CD14-positive monocyte (primary cell): ENCODE measurements around the gene ATP1B1. TPM values are rescaled to one million over a fixed set of nuclear protein-coding genes. Genes with fewer than 3 reads are reported as not detected.

ENCODE experiments used
- DNase-seq, 3 donors: peaks; one replicate each; pipeline ENCODE4 v3.0.0-alpha.2; 2011 to 2022
- H2AFZ ChIP-seq: 2 replicates; pipeline ENCODE4 v1.6.0; 2012; ENCODE audit warnings: mild to moderate bottlenecking, low read depth, low read length, inconsistent platforms; ENCODE audit not compliant: insufficient read depth, poor library complexity, severe bottlenecking
- H3K27ac ChIP-seq, 2 donors: 1 replicate in 1 of 2; 2 replicates in 1 of 2; pipeline ENCODE4 v1.5.1; 2012 to 2013; ENCODE audit warnings: low read length in 2 of 2, control low read depth in 1 of 2, inconsistent platforms in 1 of 2, low read depth in 1 of 2, mild to moderate bottlenecking in 1 of 2
- H3K27me3 ChIP-seq, 2 donors: one replicate each; pipeline versions ENCODE4 v1.6.0 to v1.6.1; 2011 to 2013; ENCODE audit warnings: low read length in 2 of 2; ENCODE audit not compliant: control insufficient read depth in 2 of 2, insufficient read depth in 2 of 2
- H3K36me3 ChIP-seq, 2 donors: replicated peaks in 1 of 2; 1 replicate in 1 of 2; 2 replicates in 1 of 2; pipeline versions ENCODE4 v1.5.1 to v1.6.1; 2012 to 2013; ENCODE audit warnings: low read length in 2 of 2, control low read depth in 1 of 2, inconsistent platforms in 1 of 2, mild to moderate bottlenecking in 1 of 2; ENCODE audit not compliant: insufficient read depth in 2 of 2, control insufficient read depth in 1 of 2
- H3K4me1 ChIP-seq, 2 donors: 1 replicate in 1 of 2; 2 replicates in 1 of 2; pipeline versions ENCODE4 v1.5.1 to v1.6.1; 2012 to 2013; ENCODE audit warnings: low read length in 2 of 2, control low read depth in 1 of 2, inconsistent platforms in 1 of 2, mild to moderate bottlenecking in 1 of 2, moderate library complexity in 1 of 2; ENCODE audit not compliant: insufficient read depth in 2 of 2, control insufficient read depth in 1 of 2
- H3K4me2 ChIP-seq: replicated peaks from 2 replicates; pipeline ENCODE3; 2012; ENCODE audit warnings: low read length, moderate library complexity, mild to moderate bottlenecking; ENCODE audit not compliant: poor library complexity, severe bottlenecking; ENCODE audit errors: extremely low read depth
- H3K4me3 ChIP-seq, 3 experiments: fragments of 200-600 bp in 1 of 3; sonication (generic) in 1 of 3; replicated peaks in 1 of 3; 1 replicate in 2 of 3; 2 replicates in 1 of 3; pipeline ENCODE4 v1.5.1; 2011 to 2013; ENCODE audit warnings: low read length in 3 of 3, mild to moderate bottlenecking in 3 of 3, control low read depth in 2 of 3, low read depth in 2 of 3, inconsistent platforms in 1 of 3, moderate library complexity in 1 of 3
- H3K79me2 ChIP-seq: 2 replicates; pipeline ENCODE4 v1.6.0; 2012; ENCODE audit warnings: mild to moderate bottlenecking, control low read depth, inconsistent platforms, low read length, moderate library complexity; ENCODE audit not compliant: insufficient read depth
- H3K9ac ChIP-seq: 2 replicates; pipeline ENCODE4 v1.6.0; 2017; ENCODE audit warnings: low read length, mild to moderate bottlenecking; ENCODE audit not compliant: insufficient read depth, poor library complexity, severe bottlenecking
- H3K9me3 ChIP-seq, 2 donors: replicated peaks in 1 of 2; 1 replicate in 1 of 2; 2 replicates in 1 of 2; pipeline versions ENCODE4 v1.5.1 to v1.6.1; 2012 to 2013; ENCODE audit warnings: low read length in 2 of 2, control low read depth in 1 of 2; ENCODE audit not compliant: control insufficient read depth in 1 of 2, insufficient read depth in 1 of 2
- H4K20me1 ChIP-seq: 2 replicates; pipeline ENCODE4 v1.6.0; 2012; ENCODE audit warnings: mild to moderate bottlenecking, low read length, control low read depth, moderate library complexity; ENCODE audit not compliant: insufficient read depth
- H3K27ac Mint-ChIP-seq, 7 donors: one replicate each; pipeline ENCODE4 v1.8.0; 2020; ENCODE audit warnings: mild to moderate bottlenecking in 7 of 7, mixed read lengths in 7 of 7, moderate library complexity in 6 of 7, inconsistent platforms in 2 of 7
- H3K27me3 Mint-ChIP-seq, 3 donors: one replicate each; pipeline ENCODE4 v1.8.0; 2021 to 2022; ENCODE audit warnings: low read depth in 3 of 3, mild to moderate bottlenecking in 3 of 3, mixed read lengths in 3 of 3, moderate library complexity in 3 of 3, inconsistent platforms in 1 of 3
- H3K36me3 Mint-ChIP-seq, 2 donors: one replicate each; pipeline ENCODE4 v1.8.0; 2020; ENCODE audit warnings: mixed read lengths in 2 of 2, inconsistent platforms in 1 of 2, mild to moderate bottlenecking in 1 of 2
- H3K4me1 Mint-ChIP-seq: one replicate; pipeline ENCODE4 v1.8.0; 2020; ENCODE audit warnings: mild to moderate bottlenecking, mixed read lengths
- H3K4me3 Mint-ChIP-seq, 2 donors: one replicate each; pipeline ENCODE4 v1.8.0; 2020; ENCODE audit warnings: mild to moderate bottlenecking in 2 of 2, mixed read lengths in 2 of 2, moderate library complexity in 1 of 2
- H3K9me3 Mint-ChIP-seq, 7 donors: one replicate each; pipeline ENCODE4 v1.8.0; 2020 to 2022; ENCODE audit warnings: mixed read lengths in 7 of 7, mild to moderate bottlenecking in 6 of 7, moderate library complexity in 6 of 7, inconsistent platforms in 2 of 7
- CTCF ChIP-seq: fragments of 200-600 bp; IDR thresholded peaks from one replicate; pipeline ENCODE4 v1.8.0; 2022; ENCODE audit warnings: antibody characterized with exemption, mild to moderate bottlenecking
- WGBS: methylation state at CpG from one replicate; pipeline ENCODE4 v1.1.5; 2013; ENCODE audit warnings: missing lambda C conversion rate; ENCODE audit not compliant: insufficient coverage; 5-methylcytosine and 5-hydroxymethylcytosine counted together
- intact Hi-C, 2 donors: fragments of 100-400 bp; cut with micrococcal nuclease; formaldehyde crosslinking; loops; one replicate each; pipeline versions ENCODE4 v1.15.0 to v1.15.1; 2023
- polyA plus RNA-seq, 3 donors: library from polyadenylated mRNA; depleted of rRNA in 1 of 3; unstranded in 2 of 3; stranded (reverse) in 1 of 3; fragments of 300-500 nt in 2 of 3; fragments of >200 nt in 1 of 3; fragmentation: Illumina TruSeq in 2 of 3; gene quantifications; 1 replicate in 2 of 3; 2 replicates in 1 of 3; pipeline ENCODE4 v1.2.3, GENCODE V29; 2012 to 2021

The ATP1B1 gene
- polyA plus RNA-seq, 3 donors: 0.63 to 5.1 (median 0.72) TPM

GRCh38 chr1:169072945-169073725, 33.4 kb upstream of the ATP1B1 start:
- no peaks in the 10 kb centered on the region for H3K36me3 ChIP-seq
- intact Hi-C loops: no loop called here
- H3K4me1 ChIP-seq: no peaks in the 10 kb centered on the region
- no peak overlapping the region for H3K4me3 ChIP-seq
- no peaks in the 10 kb centered on the region for H3K27me3 ChIP-seq
- no peak overlapping the region for H3K4me2 ChIP-seq
- no peak for TF ChIP-seq CTCF
- no peaks in the 10 kb centered on the region for H3K36me3 Mint-ChIP-seq
- no peaks in the 10 kb centered on the region for H3K79me2 ChIP-seq
- no peak overlapping the region for H3K27ac Mint-ChIP-seq
- H3K4me1 Mint-ChIP-seq: no peaks in the 10 kb centered on the region
- no peak overlapping the region for H3K4me3 Mint-ChIP-seq
- peaks cover 0 to 1% of the 10 kb centered on the region in 2 donors for H3K9me3 ChIP-seq
- peaks cover 0 to 4% (median 2%) of the 10 kb centered on the region in 7 donors for H3K9me3 Mint-ChIP-seq
- H3K27me3 Mint-ChIP-seq: no peaks in the 10 kb centered on the region
- H3K9ac ChIP-seq: no peak overlapping the region
- H3K27ac ChIP-seq: no peak overlapping the region
- DNase-seq: no peak
- no peaks in the 10 kb centered on the region for H4K20me1 ChIP-seq
- H2AFZ ChIP-seq: no peak overlapping the region
- 97% methylated on average over 3 of the region's 6 CpGs for WGBS

GRCh38 chr1:169078163-169078883, 28.2 kb upstream of the ATP1B1 start:
- no peak overlapping the region for H3K27ac ChIP-seq
- Mint-ChIP-seq H3K36me3 (no peaks in the 10 kb centered on the region), H3K9me3 (no peaks in the 10 kb centered on the region), H3K27ac (peak overlapping the region in 1 of 7 donors; percentile 77), H3K4me1 (no peaks in the 10 kb centered on the region), H3K27me3 (no peaks in the 10 kb centered on the region), H3K4me3 (no peak overlapping the region)
- intact Hi-C loops: no loop called here
- H3K4me3 ChIP-seq: no peak overlapping the region
- H3K9ac ChIP-seq: no peak overlapping the region
- no peaks in the 10 kb centered on the region for H3K79me2 ChIP-seq
- no peak overlapping the region for H2AFZ ChIP-seq
- H4K20me1 ChIP-seq: no peaks in the 10 kb centered on the region
- WGBS: no CpG with 5 or more reads among the region's 1 CpG
- DNase-seq: no peak
- H3K27me3 ChIP-seq: no peaks in the 10 kb centered on the region
- H3K36me3 ChIP-seq: no peaks in the 10 kb centered on the region
- no peak overlapping the region for H3K4me2 ChIP-seq
- no peak for TF ChIP-seq CTCF
- H3K4me1 ChIP-seq: no peaks in the 10 kb centered on the region
- no peaks in the 10 kb centered on the region for H3K9me3 ChIP-seq
